Mesendoderm (in vitro differentiated cells): Measurements from ENCODE around the gene ENOX2.

Source experiments
- DNase-seq: peaks from one replicate; pipeline ENCODE4 v3.0.0; 2013
- H2AK5ac ChIP-seq: 2 replicates; pipeline ENCODE4 v1.6.1; 2013; ENCODE audit warnings: low read length, inconsistent platforms
- H2BK120ac ChIP-seq: 2 replicates; pipeline ENCODE4 v1.6.1; 2013; ENCODE audit warnings: low read depth, mild to moderate bottlenecking, low read length, moderate library complexity, mixed read lengths
- H2BK15ac ChIP-seq: replicated peaks from 2 replicates; pipeline ENCODE4 v1.6.1; 2013; ENCODE audit warnings: low read depth, mild to moderate bottlenecking, moderate library complexity
- H2BK5ac ChIP-seq: 2 replicates; pipeline ENCODE4 v1.6.1; 2013; ENCODE audit warnings: low read length, inconsistent platforms
- H3K18ac ChIP-seq: 2 replicates; pipeline ENCODE4 v1.6.1; 2013; ENCODE audit warnings: mild to moderate bottlenecking, low read length, mixed read lengths
- H3K23ac ChIP-seq: one replicate; pipeline ENCODE4 v1.6.1; 2013; ENCODE audit warnings: low read length
- H3K27ac ChIP-seq: 2 replicates; pipeline ENCODE4 v1.5.1; 2013; ENCODE audit warnings: low read depth, mild to moderate bottlenecking, inconsistent platforms, low read length, moderate library complexity
- H3K27me3 ChIP-seq: 2 replicates; pipeline ENCODE4 v1.6.1; 2013; ENCODE audit warnings: low read length, control low read depth, mild to moderate bottlenecking, inconsistent platforms; ENCODE audit not compliant: insufficient read depth, poor library complexity
- H3K36me3 ChIP-seq: 2 replicates; pipeline ENCODE4 v1.6.1; 2013; ENCODE audit warnings: low read length, inconsistent platforms; ENCODE audit not compliant: control insufficient read depth, insufficient read depth
- H3K4ac ChIP-seq: one replicate; pipeline ENCODE4 v1.6.1; 2013; ENCODE audit warnings: low read depth, mild to moderate bottlenecking, low read length, moderate library complexity
- H3K4me1 ChIP-seq: 2 replicates; pipeline ENCODE4 v1.6.1; 2013; ENCODE audit warnings: low read depth, low read length, inconsistent platforms; ENCODE audit not compliant: control insufficient read depth
- H3K4me2 ChIP-seq: 2 replicates; pipeline ENCODE4 v1.6.1; 2013; ENCODE audit warnings: low read length
- H3K4me3 ChIP-seq: 2 replicates; pipeline ENCODE4 v1.5.1; 2013; ENCODE audit warnings: mild to moderate bottlenecking, low read length
- H3K56ac ChIP-seq: one replicate; pipeline ENCODE4 v1.6.1; 2013; ENCODE audit warnings: low read length
- H3K79me1 ChIP-seq: 2 replicates; pipeline ENCODE4 v1.6.1; 2013; ENCODE audit warnings: low read length, inconsistent platforms
- H3K79me2 ChIP-seq: 2 replicates; pipeline ENCODE4 v1.6.1; 2013; ENCODE audit warnings: mild to moderate bottlenecking, low read length; ENCODE audit not compliant: control insufficient read depth, insufficient read depth
- H3K9ac ChIP-seq: 2 replicates; pipeline ENCODE4 v1.6.1; 2013; ENCODE audit warnings: low read length, inconsistent platforms
- H4K5ac ChIP-seq: one replicate; pipeline ENCODE4 v1.6.1; 2013; ENCODE audit warnings: low read length
- H4K8ac ChIP-seq: one replicate; pipeline ENCODE4 v1.6.1; 2013; ENCODE audit warnings: low read depth, mild to moderate bottlenecking, control low read depth, low read length, moderate library complexity
- WGBS: extraction: QIAGEN DNeasy Blood & Tissue Kit; methylation state at CpG from one replicate; pipeline ENCODE4 v1.1.7; 2013; ENCODE audit warnings: low lambda C conversion rate, missing lambda C conversion rate; ENCODE audit not compliant: insufficient coverage; ENCODE audit errors: extremely low coverage; 5-methylcytosine and 5-hydroxymethylcytosine counted together

Gene ENOX2

DNA sequence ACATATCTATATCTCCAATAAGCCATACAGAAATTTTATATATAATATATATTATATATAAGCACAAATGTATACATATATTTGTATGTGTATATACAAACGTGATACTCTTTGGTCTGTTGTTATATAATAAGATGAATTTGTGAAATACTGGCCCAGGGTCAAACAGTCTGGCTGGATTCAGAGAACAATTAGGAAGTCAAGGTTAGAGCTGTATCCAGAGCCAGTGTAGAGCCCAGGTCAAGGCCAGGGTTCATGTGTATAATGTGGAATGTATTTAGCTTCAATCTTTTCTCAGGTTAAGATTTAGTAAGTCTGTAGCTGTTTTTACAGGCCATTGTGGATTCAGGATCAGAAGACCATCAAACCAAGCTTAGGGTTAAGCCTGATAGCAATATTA lies 3.8 kb upstream of the ENOX2 start:
- Histone ChIP-seq H4K8ac (no peak overlapping the region), H3K56ac (no peak overlapping the region), H3K4me2 (no peak overlapping the region), H2BK5ac (no peak overlapping the region), H3K27me3 (no peaks in the 10 kb centered on the region), H3K79me2 (no peaks in the 10 kb centered on the region), H3K18ac (no peak overlapping the region), H3K23ac (no peak overlapping the region), H4K5ac (no peak overlapping the region), H3K27ac (no peak overlapping the region), H3K4me3 (no peak overlapping the region), H3K9ac (no peak overlapping the region), H3K4ac (no peak overlapping the region), H3K36me3 (no peaks in the 10 kb centered on the region), H3K4me1 (no peaks in the 10 kb centered on the region), H3K79me1 (no peaks in the 10 kb centered on the region), H2AK5ac (no peak overlapping the region), H2BK120ac (no peak overlapping the region), H2BK15ac (no peak overlapping the region)
- DNase-seq, result no peak
- no CpG with 5 or more reads among the region's 1 CpG for WGBS

- no peak overlapping the region for H2BK120ac ChIP-seq
- H4K8ac ChIP-seq, result peak overlapping the region; percentile 76
- H3K79me1 ChIP-seq, result no peaks in the 10 kb centered on the region
- WGBS, result no CpG with 5 or more reads among the region's 11 CpGs
- no peak overlapping the region for H3K4ac ChIP-seq
- peak overlapping the region; percentile 63 for H3K4me3 ChIP-seq
- no peak overlapping the region for H3K23ac ChIP-seq
- peak overlapping the region; percentile 75 for H3K18ac ChIP-seq
- H3K9ac ChIP-seq, result peak overlapping the region; percentile 62
- H2BK5ac ChIP-seq, result no peak overlapping the region
- H3K27me3 ChIP-seq, result no peaks in the 10 kb centered on the region
- DNase-seq, result no peak
- no peaks in the 10 kb centered on the region for H3K4me1 ChIP-seq
- no peaks in the 10 kb centered on the region for H3K79me2 ChIP-seq
- H3K27ac ChIP-seq, result no peak overlapping the region
- H2AK5ac ChIP-seq, result no peak overlapping the region
- H2BK15ac ChIP-seq, result no peak overlapping the region
- no peak overlapping the region for H4K5ac ChIP-seq
- peak overlapping the region; percentile 60 for H3K56ac ChIP-seq
- H3K36me3 ChIP-seq, result no peaks in the 10 kb centered on the region
- peak overlapping the region; percentile 61 for H3K4me2 ChIP-seq
Measured at GRCh38 chrX:130902446-130902782, 595 bp downstream of the ENOX2 start.

DNA sequence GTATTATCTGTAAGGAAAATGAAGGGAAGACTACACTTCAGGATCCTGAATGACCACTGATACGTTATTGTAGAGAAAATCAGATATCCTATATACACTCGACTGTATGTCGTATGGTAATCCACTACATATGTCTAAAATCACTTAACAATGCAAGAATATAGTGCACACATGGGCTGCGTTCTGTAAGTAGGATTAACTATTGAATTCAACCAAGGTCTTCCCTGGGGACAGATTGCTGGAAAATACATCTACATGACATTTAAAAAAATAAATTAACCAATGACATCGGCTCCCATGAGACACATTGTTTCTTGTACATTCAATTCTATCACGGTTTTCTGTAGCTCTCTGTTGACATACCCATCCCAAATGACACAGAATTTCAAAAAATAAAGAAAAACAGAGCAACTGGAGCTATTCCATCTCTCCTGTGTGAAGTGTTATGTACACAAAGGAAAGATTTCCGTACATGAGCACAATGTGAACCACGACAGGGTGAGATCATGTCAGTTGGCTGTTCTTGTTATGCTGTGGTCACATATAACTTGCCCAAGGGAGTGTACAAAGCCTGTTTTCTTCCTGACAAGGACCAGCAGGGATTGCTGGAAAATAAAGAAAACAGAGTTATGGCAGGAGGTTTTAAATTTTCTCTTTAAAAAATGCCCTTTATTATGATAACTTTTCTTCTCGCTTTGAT lies 6.1 kb downstream of the ENOX2 start:
- no peak overlapping the region for H2BK120ac ChIP-seq
- H3K18ac ChIP-seq, result no peak overlapping the region
- H3K36me3 ChIP-seq, result no peaks in the 10 kb centered on the region
- H2AK5ac ChIP-seq, result no peak overlapping the region
- H3K4me1 ChIP-seq, result no peaks in the 10 kb centered on the region
- no peak overlapping the region for H3K4me3 ChIP-seq
- no peak overlapping the region for H3K9ac ChIP-seq
- no peak overlapping the region for H3K56ac ChIP-seq
- no peak overlapping the region for H4K8ac ChIP-seq
- H3K27me3 ChIP-seq, result no peaks in the 10 kb centered on the region
- no peak overlapping the region for H4K5ac ChIP-seq
- H3K27ac ChIP-seq, result no peak overlapping the region
- no peaks in the 10 kb centered on the region for H3K79me1 ChIP-seq
- H3K4me2 ChIP-seq, result no peak overlapping the region
- H2BK15ac ChIP-seq, result no peak overlapping the region
- H3K23ac ChIP-seq, result no peak overlapping the region
- no peak overlapping the region for H2BK5ac ChIP-seq
- no peaks in the 10 kb centered on the region for H3K79me2 ChIP-seq
- H3K4ac ChIP-seq, result no peak overlapping the region
- WGBS, result no CpG with 5 or more reads among the region's 9 CpGs
- DNase-seq, result no peak

DNA sequence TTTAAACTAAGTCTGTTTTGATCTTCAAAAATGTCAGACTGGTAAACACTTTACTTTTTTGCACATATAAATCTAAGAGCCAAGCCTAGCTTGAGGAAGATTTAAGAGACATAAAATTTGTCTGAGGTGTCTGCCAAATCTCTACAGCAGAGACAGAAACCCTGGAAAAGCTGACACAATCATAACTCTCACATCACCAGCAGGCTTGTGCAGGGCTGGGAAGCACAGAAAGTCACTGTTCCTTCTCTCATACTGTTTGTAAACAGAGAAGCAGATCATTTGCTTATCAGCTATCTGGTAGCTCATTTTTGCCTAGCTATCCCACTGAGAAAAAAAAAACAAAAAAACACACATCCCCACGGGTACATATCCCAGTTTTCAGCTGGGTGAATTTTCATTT lies 7.0 kb downstream of the ENOX2 start:
- no peak for DNase-seq
- Histone ChIP-seq H3K4me1 (no peaks in the 10 kb centered on the region), H2BK5ac (no peak overlapping the region), H3K4ac (no peak overlapping the region), H3K4me3 (no peak overlapping the region), H3K79me1 (no peaks in the 10 kb centered on the region), H3K18ac (no peak overlapping the region), H3K56ac (no peak overlapping the region), H2BK120ac (no peak overlapping the region), H3K4me2 (no peak overlapping the region), H3K23ac (no peak overlapping the region), H2BK15ac (no peak overlapping the region), H3K27me3 (no peaks in the 10 kb centered on the region), H3K79me2 (no peaks in the 10 kb centered on the region), H3K36me3 (no peaks in the 10 kb centered on the region), H4K5ac (no peak overlapping the region), H3K27ac (no peak overlapping the region), H2AK5ac (no peak overlapping the region), H3K9ac (no peak overlapping the region), H4K8ac (no peak overlapping the region)
- WGBS, result no CpG with 5 or more reads among the region's 1 CpG

GRCh38 chrX:130895299-130895698 lies 7.7 kb downstream of the ENOX2 start:
- no peak overlapping the region for H3K4me3 ChIP-seq
- DNase-seq, result no peak
- WGBS, result no CpG with 5 or more reads among the region's 2 CpGs
- H4K8ac ChIP-seq, result no peak overlapping the region
- no peaks in the 10 kb centered on the region for H3K36me3 ChIP-seq
- no peak overlapping the region for H2AK5ac ChIP-seq
- no peak overlapping the region for H3K4me2 ChIP-seq
- no peak overlapping the region for H2BK15ac ChIP-seq
- H3K4ac ChIP-seq, result no peak overlapping the region
- no peaks in the 10 kb centered on the region for H3K79me1 ChIP-seq
- no peak overlapping the region for H2BK5ac ChIP-seq
- H4K5ac ChIP-seq, result no peak overlapping the region
- no peaks in the 10 kb centered on the region for H3K27me3 ChIP-seq
- no peak overlapping the region for H3K56ac ChIP-seq
- no peaks in the 10 kb centered on the region for H3K4me1 ChIP-seq
- H3K27ac ChIP-seq, result no peak overlapping the region
- no peak overlapping the region for H3K23ac ChIP-seq
- no peak overlapping the region for H2BK120ac ChIP-seq
- H3K9ac ChIP-seq, result no peak overlapping the region
- no peaks in the 10 kb centered on the region for H3K79me2 ChIP-seq
- H3K18ac ChIP-seq, result no peak overlapping the region
